Vagina (tissue), 2 donors: ENCODE results near the gene ZNF296. TPM values are rescaled to one million over a fixed set of nuclear protein-coding genes. Genes with fewer than 3 reads are reported as not detected.
A peak's percentile ranks its signal among the peaks of the same experiment; 100 is the strongest.

Source experiments
- DNase-seq, 2 donors: peaks; one replicate each; pipeline ENCODE4 v3.0.0-alpha.2; 2017; ENCODE audit errors: extremely low spot score in 2 of 2
- H3K27ac ChIP-seq: fragments of 200-600 bp; sonication (generic); one replicate; pipeline ENCODE4 v1.5.1; 2019
- H3K27me3 ChIP-seq: fragments of 200-600 bp; sonication (generic); one replicate; pipeline ENCODE4 v1.5.1; 2019
- H3K36me3 ChIP-seq, 2 donors: fragments of 200-600 bp; sonication (generic); one replicate each; pipeline ENCODE4 v1.5.1; 2017 to 2019
- H3K4me1 ChIP-seq: fragments of 200-600 bp; sonication (generic); one replicate; pipeline ENCODE4 v1.5.1; 2019
- H3K4me3 ChIP-seq, 2 donors: fragments of 200-600 bp; sonication (generic); 1 replicate in 1 of 2; 2 replicates in 1 of 2; pipeline ENCODE4 v1.5.1; 2016 to 2019
- H3K9me3 ChIP-seq: fragments of 200-600 bp; sonication (generic); one replicate; pipeline ENCODE4 v1.5.1; 2019
- CTCF ChIP-seq, 3 experiments: fragments of 450-650 bp in 2 of 3; fragments of 200-600 bp in 1 of 3; sonication (generic) in 1 of 3; IDR thresholded peaks; one replicate each; pipeline ENCODE4 v1.5.1; 2017 to 2019; ENCODE audit warnings: antibody characterized with exemption in 3 of 3, mild to moderate bottlenecking in 2 of 3, moderate library complexity in 2 of 3
- POLR2A ChIP-seq, 2 donors: fragments of 450-650 bp; IDR thresholded peaks; one replicate each; pipeline ENCODE4 v1.6.1; 2017; ENCODE audit warnings: antibody characterized with exemption in 2 of 2, mild to moderate bottlenecking in 2 of 2, moderate library complexity in 2 of 2
- POLR2AphosphoS5 ChIP-seq, 2 donors: sonication (generic); formaldehyde crosslinking; IDR thresholded peaks; one replicate each; pipeline ENCODE4 v1.9.0; 2017; ENCODE audit warnings: antibody characterized with exemption in 2 of 2, mild to moderate bottlenecking in 2 of 2, low read depth in 1 of 2; ENCODE audit not compliant: insufficient read depth in 1 of 2
- intact Hi-C: fragments of 100-400 bp; cut with DNase I; formaldehyde crosslinking; loops from one replicate; pipeline ENCODE4 v1.15.1; 2023
- total RNA-seq: library from RNA; depleted of rRNA; stranded (reverse); fragments of >200 nt; gene quantifications from one replicate; pipeline ENCODE4 v1.2.3, GENCODE V29; 2016

The ZNF296 gene
- total RNA-seq, 1 donor from 2014 or later: 5.6 TPM

DNA sequence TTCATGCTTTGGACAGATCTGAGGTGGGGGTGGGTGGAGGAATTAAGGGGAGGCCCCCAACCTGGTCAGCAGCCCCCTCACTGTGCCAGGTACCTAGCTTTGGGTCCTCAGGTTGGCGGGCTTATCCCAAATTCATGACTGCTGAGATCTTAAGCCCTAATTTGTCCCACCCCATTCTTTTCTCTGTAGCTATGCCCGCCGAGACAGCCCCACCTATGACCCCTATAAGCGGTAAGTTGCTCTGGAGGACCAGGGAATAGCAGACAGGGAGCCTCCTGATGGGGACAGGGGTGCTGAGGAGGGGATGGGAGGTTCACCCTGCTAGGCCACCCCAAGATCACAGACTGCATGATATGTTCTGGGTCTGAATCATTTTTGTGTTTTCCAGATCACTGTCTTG is 14.3 kb downstream of the ZNF296 start:
- Histone ChIP-seq H3K27ac (no peak overlapping the region), H3K9me3 (no peaks in the 10 kb centered on the region), H3K4me1 (no peaks in the 10 kb centered on the region), H3K36me3 (peaks cover 10 to 91% of the 10 kb centered on the region in 2 donors), H3K27me3 (no peaks in the 10 kb centered on the region), H3K4me3 (no peak overlapping the region)
- intact Hi-C loops: no loop called here
- no peak for DNase-seq
- TF ChIP-seq POLR2A (IDR thresholded peaks at IDR 0.05) (no peak), CTCF (IDR thresholded peaks at IDR 0.05) (no peak), POLR2AphosphoS5 (IDR thresholded peaks at IDR 0.05; ENCODE audit: insufficient read depth in 1 of 2, low read depth in 1 of 2) (no peak)

DNA sequence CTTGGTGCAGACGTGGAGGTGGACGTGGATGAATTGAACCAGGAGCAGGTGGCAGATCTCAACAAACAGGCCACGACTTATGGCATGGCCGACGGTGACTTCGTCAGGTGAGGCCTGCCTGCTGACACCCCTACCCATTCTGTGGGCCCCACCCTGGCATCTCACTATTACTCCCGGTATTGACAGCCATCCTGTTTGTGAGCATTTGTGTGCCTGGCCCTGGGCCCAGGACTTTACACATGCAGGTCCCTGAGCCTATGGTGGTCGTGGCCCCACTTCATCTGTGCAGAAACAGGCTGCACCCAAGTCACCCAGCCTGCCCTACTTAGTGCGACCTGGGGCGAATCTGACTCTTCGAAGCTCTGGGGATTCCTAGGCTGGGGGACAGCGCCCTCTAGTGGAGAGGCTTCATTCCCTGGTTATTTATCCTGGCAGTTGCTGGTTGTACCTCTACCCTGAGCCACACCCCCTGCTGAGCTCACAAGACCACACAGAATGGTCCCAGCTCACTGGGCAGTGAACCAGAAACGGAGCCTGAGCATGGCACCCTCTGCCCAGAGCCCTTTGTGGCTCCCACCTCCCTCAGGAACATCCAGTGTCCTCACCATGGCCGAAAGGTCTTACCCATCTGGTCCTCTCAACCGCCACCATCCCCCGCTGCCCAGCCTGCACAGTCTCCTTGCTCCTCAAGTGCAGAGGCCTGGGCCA is 16.9 kb downstream of the ZNF296 start:
- no peaks in the 10 kb centered on the region for H3K4me1 ChIP-seq
- DNase-seq: no peak
- peak in 1 of 2 donors; percentile 19 for TF ChIP-seq POLR2AphosphoS5 (IDR thresholded peaks at IDR 0.05; ENCODE audit: insufficient read depth in 1 of 2, low read depth in 1 of 2)
- TF ChIP-seq CTCF (IDR thresholded peaks at IDR 0.05): peak; percentile 55 to 70 (median 64)
- no peak for TF ChIP-seq POLR2A (IDR thresholded peaks at IDR 0.05)
- no peaks in the 10 kb centered on the region for H3K9me3 ChIP-seq
- H3K36me3 ChIP-seq: peaks cover 10 to 97% of the 10 kb centered on the region in 2 donors
- no peak overlapping the region for H3K4me3 ChIP-seq
- no peaks in the 10 kb centered on the region for H3K27me3 ChIP-seq
- H3K27ac ChIP-seq: no peak overlapping the region
- intact Hi-C loops: no loop called here

- DNase-seq: no peak
- Histone ChIP-seq H3K4me1 (no peaks in the 10 kb centered on the region), H3K27me3 (no peaks in the 10 kb centered on the region), H3K4me3 (no peak overlapping the region), H3K36me3 (peaks cover 10 to 97% of the 10 kb centered on the region in 2 donors), H3K9me3 (no peaks in the 10 kb centered on the region), H3K27ac (no peak overlapping the region)
- no peak for TF ChIP-seq POLR2AphosphoS5 (IDR thresholded peaks at IDR 0.05; ENCODE audit: insufficient read depth in 1 of 2, low read depth in 1 of 2)
- no peak for TF ChIP-seq CTCF (IDR thresholded peaks at IDR 0.05)
- no peak for TF ChIP-seq POLR2A (IDR thresholded peaks at IDR 0.05)
- intact Hi-C loops: no loop called here
These were observed 17.6 kb downstream of the ZNF296 start for GRCh38 chr19:45058622-45059159.

GRCh38 chr19:45057444-45057843 is 18.8 kb downstream of the ZNF296 start:
- intact Hi-C loops: no loop called here
- TF ChIP-seq POLR2A (IDR thresholded peaks at IDR 0.05): no peak
- no peak for TF ChIP-seq CTCF (IDR thresholded peaks at IDR 0.05)
- no peaks in the 10 kb centered on the region for H3K4me1 ChIP-seq

DNA sequence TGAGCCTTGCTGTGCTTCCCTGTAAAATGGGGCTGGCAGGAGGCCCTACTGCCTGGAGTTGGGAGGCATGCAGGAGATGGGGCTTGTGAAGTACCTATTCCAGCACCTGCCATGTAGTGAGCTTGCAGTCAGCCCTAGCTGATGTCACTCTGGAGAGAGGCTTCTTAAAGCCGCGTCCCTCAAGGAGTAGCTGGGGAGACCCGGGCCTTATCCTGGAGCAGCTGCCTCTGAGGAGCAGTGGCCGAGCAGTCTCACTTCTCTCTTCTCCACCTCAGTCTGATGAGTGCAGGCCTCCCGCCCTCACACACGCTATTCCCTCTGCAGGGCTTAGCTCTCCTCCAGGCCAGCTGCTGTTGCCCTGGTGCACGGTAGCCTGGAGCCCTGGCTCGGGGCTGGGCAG is 19.4 kb downstream of the ZNF296 start:
- DNase-seq: no peak
- TF ChIP-seq POLR2A (IDR thresholded peaks at IDR 0.05) (no peak), POLR2AphosphoS5 (IDR thresholded peaks at IDR 0.05; ENCODE audit: insufficient read depth in 1 of 2, low read depth in 1 of 2) (no peak), CTCF (IDR thresholded peaks at IDR 0.05) (no peak)
- Histone ChIP-seq H3K36me3 (peaks cover 10 to 97% of the 10 kb centered on the region in 2 donors), H3K27ac (no peak overlapping the region), H3K9me3 (no peaks in the 10 kb centered on the region), H3K4me3 (no peak overlapping the region), H3K4me1 (peaks cover 6% of the 10 kb centered on the region), H3K27me3 (no peaks in the 10 kb centered on the region)
- intact Hi-C loops: no loop called here

More at GRCh38 chr19:45057444-45057843, 18.8 kb downstream of the ZNF296 start:
- H3K4me3 ChIP-seq: no peak overlapping the region
- no peaks in the 10 kb centered on the region for H3K9me3 ChIP-seq
- H3K36me3 ChIP-seq: peaks cover 10 to 100% of the 10 kb centered on the region in 2 donors
- no peak overlapping the region for H3K27ac ChIP-seq
- DNase-seq: no peak
- H3K27me3 ChIP-seq: no peaks in the 10 kb centered on the region
